ENCODE results near the gene RABEP2.
"Not testable (repeated sequence)": the region's sequence is repeated elsewhere in the genome, so short reads cannot be mapped to it uniquely, and the experiment has no call there.

Gene RABEP2

DNA sequence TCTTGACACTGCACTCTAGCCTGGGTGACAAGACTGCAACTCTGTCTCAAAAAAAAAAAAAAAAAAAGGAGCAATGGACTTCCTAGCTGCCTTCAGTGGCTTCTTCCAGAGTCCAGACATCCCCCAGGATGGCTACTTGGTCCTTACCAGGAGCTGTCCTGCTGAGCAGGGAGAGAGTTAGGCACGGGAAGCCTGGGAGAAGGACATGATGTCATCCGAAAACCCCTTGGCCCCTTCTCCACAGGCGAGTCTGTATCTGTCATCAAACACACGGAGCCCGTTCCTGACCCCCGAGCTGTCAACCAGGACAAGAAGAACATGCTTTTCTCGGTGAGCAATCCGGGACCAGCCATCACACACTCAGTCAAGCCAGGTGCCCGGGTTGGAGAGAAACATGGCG lies 38.1 kb downstream of the RABEP2 start:
- TF ChIP-seq, protein P1, sequence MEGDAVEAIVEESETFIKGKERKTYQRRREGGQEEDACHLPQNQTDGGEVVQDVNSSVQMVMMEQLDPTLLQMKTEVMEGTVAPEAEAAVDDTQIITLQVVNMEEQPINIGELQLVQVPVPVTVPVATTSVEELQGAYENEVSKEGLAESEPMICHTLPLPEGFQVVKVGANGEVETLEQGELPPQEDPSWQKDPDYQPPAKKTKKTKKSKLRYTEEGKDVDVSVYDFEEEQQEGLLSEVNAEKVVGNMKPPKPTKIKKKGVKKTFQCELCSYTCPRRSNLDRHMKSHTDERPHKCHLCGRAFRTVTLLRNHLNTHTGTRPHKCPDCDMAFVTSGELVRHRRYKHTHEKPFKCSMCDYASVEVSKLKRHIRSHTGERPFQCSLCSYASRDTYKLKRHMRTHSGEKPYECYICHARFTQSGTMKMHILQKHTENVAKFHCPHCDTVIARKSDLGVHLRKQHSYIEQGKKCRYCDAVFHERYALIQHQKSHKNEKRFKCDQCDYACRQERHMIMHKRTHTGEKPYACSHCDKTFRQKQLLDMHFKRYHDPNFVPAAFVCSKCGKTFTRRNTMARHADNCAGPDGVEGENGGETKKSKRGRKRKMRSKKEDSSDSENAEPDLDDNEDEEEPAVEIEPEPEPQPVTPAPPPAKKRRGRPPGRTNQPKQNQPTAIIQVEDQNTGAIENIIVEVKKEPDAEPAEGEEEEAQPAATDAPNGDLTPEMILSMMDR (IDR thresholded peaks at IDR 0.05; ENCODE audit: extremely low read depth, insufficient read depth, missing control alignments) = no peak
- DNase-seq (ENCODE audit: low spot score) = no peak
- in situ Hi-C loops (cut with MboI; ENCODE audit: low pct_unique_long_range_greater_than_20kb, low sequenced_read_pairs, unreplicated experiment) = no loop called here

DNA sequence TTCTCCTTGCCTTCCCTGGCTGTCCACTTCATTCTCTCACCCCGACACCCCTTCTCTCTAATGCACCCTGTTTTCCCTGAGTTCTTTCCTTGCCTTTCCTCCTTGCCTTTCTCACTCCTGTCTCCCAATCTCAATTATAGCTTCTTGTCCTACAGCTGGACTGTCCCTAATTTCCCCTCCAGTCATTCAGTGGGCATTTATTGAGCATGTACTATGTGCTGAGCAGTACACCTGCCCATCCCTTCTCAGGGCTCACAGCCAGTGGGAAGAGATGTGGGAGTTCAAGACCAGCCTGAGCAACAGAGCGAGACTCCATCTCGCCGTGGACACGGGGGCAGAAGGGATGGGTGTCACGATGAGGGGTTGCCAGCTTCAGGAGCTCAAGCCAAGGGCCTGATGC lies 41.0 kb downstream of the RABEP2 start:
- in situ Hi-C loops (cut with MboI; ENCODE audit: low pct_unique_long_range_greater_than_20kb, low sequenced_read_pairs, unreplicated experiment) = no loop called here
- TF ChIP-seq, protein P1 (IDR thresholded peaks at IDR 0.05; ENCODE audit: extremely low read depth, insufficient read depth, missing control alignments) = no peak

DNA sequence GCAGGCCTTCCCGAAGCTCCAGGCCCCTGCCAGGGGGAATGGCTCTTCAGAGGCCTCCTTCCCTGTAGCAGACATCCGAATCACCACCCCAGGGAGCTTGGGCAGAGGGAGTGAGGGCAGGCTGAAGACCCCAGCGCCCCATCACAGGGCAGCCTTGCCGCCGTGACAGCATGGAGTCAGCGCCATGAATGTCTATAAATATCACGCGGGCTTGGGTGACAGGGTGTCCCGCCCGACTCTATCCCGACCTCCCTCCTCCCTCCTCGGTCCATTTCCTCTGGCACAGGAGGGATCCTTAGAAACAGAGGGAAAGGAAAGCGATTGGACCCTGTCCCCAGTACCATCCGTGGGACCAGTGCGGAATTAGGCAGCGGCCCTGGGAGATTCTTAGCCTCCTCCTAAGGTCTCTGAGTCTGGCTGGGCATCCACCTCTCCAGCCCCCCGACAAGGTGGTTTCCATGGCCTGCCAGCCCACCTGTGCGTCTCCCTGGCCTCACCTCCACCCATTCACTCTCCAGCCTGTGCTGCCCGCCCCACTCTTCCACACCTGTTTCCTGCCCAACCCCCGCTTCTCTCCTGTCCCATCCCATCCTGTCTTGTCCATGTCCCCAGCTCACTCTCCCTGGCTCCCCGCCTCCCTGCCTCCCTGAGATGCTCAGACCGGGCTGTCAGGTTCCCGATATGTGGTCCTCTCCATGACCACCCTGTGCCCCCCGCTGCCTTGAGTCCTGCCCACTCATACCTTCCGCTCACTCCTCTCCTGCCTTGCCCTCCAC lies 41.6 kb downstream of the RABEP2 start:
- no peak for DNase-seq (ENCODE audit: low spot score)
- TF ChIP-seq, protein P1 (IDR thresholded peaks at IDR 0.05; ENCODE audit: extremely low read depth, insufficient read depth, missing control alignments) = no peak
- in situ Hi-C loops (cut with MboI; ENCODE audit: low pct_unique_long_range_greater_than_20kb, low sequenced_read_pairs, unreplicated experiment) = no loop called here

More for the DNA sequence above, 41.0 kb downstream of the RABEP2 start:
- DNase-seq (ENCODE audit: low spot score) = no peak

DNA sequence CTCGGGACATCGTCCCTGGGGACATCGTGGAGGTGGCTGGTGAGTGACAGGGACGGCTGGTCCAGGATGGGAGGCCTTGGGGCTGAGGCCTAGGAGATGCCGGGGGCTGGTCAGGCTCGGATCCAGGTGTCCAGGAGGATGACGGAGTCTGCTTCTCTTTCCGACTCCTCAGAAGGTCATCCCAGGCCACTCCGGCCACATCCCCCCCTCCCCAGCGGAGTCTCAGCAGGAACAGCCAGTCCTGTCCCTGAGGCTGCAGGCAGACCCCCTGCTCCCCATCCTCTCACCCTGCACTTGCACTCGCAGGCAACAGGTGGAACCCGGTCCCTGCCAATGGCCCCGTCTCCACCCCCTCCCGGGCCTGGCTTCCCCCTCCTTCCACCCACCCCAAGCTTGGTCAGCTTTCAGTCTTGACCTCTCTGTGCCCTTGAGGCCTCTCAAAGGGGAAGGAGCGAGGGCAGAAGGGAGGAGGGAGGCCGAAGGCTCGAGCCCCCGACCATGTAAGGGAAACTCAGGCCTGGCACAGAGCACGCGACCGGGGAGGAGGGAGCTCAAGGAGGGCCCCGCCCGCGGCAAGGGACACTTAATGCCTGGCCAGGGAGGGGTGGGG lies 42.4 kb downstream of the RABEP2 start:
- TF ChIP-seq, protein P1 (IDR thresholded peaks at IDR 0.05; ENCODE audit: extremely low read depth, insufficient read depth, missing control alignments) = no peak
- in situ Hi-C loops (cut with MboI; ENCODE audit: low pct_unique_long_range_greater_than_20kb, low sequenced_read_pairs, unreplicated experiment) = no loop called here

DNA sequence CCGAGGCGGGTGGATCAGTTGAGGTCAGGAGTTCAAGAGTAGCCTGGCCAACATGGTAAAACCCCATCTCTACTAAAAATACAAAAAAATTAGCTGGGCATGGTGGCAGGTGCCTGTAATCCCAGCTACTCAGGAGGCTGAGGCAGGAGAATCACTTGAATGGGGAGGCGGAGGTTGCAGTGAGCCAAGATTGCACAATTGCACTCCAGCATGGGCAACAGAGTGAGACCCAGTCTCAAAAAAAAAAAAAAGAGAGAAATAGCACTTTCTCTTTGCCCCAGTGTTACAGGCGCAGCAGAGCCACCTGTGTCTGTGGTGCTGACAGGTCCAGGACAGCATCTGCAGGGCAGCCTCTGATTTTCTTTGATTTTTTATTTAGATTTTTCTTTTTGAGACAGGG lies 43.5 kb downstream of the RABEP2 start:
- in situ Hi-C loops (cut with MboI; ENCODE audit: low pct_unique_long_range_greater_than_20kb, low sequenced_read_pairs, unreplicated experiment); DNase-seq (ENCODE audit: low spot score): not testable (repeated sequence)

More for the DNA sequence above, 42.4 kb downstream of the RABEP2 start:
- no peak for DNase-seq (ENCODE audit: low spot score)

DNA sequence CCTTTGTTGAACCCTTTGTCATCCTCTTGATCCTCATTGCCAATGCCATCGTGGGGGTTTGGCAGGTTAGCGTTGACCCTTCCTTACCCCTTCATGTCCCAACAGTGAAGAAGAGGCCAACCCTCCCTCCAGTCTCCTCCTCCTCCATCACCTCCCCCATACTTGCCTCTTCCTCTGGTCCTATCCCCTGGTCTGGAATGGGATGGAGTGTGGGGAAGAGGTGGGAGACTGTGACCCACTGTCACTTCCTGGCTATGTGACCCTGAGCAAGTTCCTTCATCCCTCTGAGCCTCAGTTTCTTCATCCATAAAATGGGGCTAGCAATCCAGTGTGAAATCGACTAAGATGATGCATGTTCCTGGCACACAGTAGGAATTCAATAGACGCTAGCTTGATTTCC lies 44.1 kb downstream of the RABEP2 start:
- in situ Hi-C loops (cut with MboI; ENCODE audit: low pct_unique_long_range_greater_than_20kb, low sequenced_read_pairs, unreplicated experiment) = no loop called here
- TF ChIP-seq, protein P1 (IDR thresholded peaks at IDR 0.05; ENCODE audit: extremely low read depth, insufficient read depth, missing control alignments) = no peak
- no peak for DNase-seq (ENCODE audit: low spot score)

DNA sequence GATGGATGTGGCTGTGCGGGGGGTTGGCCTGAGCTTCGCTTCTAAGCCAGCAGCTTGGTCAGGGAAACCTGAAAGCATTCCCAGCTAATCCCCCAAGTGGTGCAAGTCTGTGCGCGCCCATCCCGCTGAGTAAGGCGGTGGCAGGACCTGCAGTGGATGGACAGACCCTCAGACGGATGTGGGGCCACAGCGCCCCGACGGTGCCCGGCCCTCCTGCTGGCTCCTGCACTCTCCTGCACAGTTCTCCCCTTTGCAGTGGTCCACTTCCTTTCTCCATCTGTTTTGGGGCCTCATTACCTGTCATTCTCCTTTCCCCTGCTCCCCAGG lies 44.5 kb downstream of the RABEP2 start:
- no peak for DNase-seq (ENCODE audit: low spot score)
- in situ Hi-C loops (cut with MboI; ENCODE audit: low pct_unique_long_range_greater_than_20kb, low sequenced_read_pairs, unreplicated experiment) = no loop called here
- TF ChIP-seq, protein P1 (IDR thresholded peaks at IDR 0.05; ENCODE audit: extremely low read depth, insufficient read depth, missing control alignments) = no peak
